Measurements from ENCODE around the gene FGF14.

DNA sequence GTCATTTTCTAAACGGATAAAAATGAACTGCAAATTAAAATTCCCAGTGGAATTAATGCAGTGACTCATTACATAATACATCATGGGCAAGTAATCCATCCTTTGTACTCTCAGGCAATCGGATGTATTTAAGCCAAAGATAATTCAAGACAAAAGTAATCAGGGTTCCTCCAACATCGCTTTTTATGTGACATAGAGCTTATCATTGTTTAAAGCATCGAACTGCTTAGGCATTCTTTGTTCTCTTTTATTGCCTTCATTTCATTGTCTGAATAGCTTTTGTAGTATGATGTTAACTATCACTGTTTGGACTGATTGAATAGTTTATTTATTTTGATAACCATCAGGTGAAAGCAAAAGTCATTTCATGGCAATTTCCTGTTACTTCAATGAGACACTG, 740.0 kb downstream of the FGF14 start:
- TF ChIP-seq EZH2 (IDR thresholded peaks at IDR 0.05; ENCODE audit: low read depth, unreplicated experiment) (no peak), EZH2phosphoT487 (IDR thresholded peaks at IDR 0.05; ENCODE audit: unreplicated experiment) (no peak), POLR2AphosphoS5 (IDR thresholded peaks at IDR 0.05; ENCODE audit: low read depth) (no peak), CREB1 (CRISPR knock-in tag; IDR thresholded peaks at IDR 0.05; ENCODE audit: low read depth) (no peak), JUNB (IDR thresholded peaks at IDR 0.05; ENCODE audit: unreplicated experiment) (no peak), STAT1 (IDR thresholded peaks at IDR 0.05; ENCODE audit: unreplicated experiment) (no peak), NANOG (IDR thresholded peaks at IDR 0.05; ENCODE audit: borderline replicate concordance) (no peak), ZNF114 (CRISPR knock-in tag; IDR thresholded peaks at IDR 0.05) (no peak), ZNF331 (CRISPR knock-in tag; IDR thresholded peaks at IDR 0.05; ENCODE audit: low read depth) (no peak)
- TF ChIP-seq, protein P1, sequence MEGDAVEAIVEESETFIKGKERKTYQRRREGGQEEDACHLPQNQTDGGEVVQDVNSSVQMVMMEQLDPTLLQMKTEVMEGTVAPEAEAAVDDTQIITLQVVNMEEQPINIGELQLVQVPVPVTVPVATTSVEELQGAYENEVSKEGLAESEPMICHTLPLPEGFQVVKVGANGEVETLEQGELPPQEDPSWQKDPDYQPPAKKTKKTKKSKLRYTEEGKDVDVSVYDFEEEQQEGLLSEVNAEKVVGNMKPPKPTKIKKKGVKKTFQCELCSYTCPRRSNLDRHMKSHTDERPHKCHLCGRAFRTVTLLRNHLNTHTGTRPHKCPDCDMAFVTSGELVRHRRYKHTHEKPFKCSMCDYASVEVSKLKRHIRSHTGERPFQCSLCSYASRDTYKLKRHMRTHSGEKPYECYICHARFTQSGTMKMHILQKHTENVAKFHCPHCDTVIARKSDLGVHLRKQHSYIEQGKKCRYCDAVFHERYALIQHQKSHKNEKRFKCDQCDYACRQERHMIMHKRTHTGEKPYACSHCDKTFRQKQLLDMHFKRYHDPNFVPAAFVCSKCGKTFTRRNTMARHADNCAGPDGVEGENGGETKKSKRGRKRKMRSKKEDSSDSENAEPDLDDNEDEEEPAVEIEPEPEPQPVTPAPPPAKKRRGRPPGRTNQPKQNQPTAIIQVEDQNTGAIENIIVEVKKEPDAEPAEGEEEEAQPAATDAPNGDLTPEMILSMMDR (conservative IDR thresholded peaks at IDR 0.05; ENCODE audit: low read depth in 2 of 2), result no peak
- TF ChIP-seq, protein P2, sequence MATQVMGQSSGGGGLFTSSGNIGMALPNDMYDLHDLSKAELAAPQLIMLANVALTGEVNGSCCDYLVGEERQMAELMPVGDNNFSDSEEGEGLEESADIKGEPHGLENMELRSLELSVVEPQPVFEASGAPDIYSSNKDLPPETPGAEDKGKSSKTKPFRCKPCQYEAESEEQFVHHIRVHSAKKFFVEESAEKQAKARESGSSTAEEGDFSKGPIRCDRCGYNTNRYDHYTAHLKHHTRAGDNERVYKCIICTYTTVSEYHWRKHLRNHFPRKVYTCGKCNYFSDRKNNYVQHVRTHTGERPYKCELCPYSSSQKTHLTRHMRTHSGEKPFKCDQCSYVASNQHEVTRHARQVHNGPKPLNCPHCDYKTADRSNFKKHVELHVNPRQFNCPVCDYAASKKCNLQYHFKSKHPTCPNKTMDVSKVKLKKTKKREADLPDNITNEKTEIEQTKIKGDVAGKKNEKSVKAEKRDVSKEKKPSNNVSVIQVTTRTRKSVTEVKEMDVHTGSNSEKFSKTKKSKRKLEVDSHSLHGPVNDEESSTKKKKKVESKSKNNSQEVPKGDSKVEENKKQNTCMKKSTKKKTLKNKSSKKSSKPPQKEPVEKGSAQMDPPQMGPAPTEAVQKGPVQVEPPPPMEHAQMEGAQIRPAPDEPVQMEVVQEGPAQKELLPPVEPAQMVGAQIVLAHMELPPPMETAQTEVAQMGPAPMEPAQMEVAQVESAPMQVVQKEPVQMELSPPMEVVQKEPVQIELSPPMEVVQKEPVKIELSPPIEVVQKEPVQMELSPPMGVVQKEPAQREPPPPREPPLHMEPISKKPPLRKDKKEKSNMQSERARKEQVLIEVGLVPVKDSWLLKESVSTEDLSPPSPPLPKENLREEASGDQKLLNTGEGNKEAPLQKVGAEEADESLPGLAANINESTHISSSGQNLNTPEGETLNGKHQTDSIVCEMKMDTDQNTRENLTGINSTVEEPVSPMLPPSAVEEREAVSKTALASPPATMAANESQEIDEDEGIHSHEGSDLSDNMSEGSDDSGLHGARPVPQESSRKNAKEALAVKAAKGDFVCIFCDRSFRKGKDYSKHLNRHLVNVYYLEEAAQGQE (IDR thresholded peaks at IDR 0.05; ENCODE audit: unreplicated experiment), result no peak
- TF ChIP-seq, protein P3, sequence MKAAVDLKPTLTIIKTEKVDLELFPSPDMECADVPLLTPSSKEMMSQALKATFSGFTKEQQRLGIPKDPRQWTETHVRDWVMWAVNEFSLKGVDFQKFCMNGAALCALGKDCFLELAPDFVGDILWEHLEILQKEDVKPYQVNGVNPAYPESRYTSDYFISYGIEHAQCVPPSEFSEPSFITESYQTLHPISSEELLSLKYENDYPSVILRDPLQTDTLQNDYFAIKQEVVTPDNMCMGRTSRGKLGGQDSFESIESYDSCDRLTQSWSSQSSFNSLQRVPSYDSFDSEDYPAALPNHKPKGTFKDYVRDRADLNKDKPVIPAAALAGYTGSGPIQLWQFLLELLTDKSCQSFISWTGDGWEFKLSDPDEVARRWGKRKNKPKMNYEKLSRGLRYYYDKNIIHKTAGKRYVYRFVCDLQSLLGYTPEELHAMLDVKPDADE (IDR thresholded peaks at IDR 0.05), result no peak
- TF ChIP-seq, protein P4, sequence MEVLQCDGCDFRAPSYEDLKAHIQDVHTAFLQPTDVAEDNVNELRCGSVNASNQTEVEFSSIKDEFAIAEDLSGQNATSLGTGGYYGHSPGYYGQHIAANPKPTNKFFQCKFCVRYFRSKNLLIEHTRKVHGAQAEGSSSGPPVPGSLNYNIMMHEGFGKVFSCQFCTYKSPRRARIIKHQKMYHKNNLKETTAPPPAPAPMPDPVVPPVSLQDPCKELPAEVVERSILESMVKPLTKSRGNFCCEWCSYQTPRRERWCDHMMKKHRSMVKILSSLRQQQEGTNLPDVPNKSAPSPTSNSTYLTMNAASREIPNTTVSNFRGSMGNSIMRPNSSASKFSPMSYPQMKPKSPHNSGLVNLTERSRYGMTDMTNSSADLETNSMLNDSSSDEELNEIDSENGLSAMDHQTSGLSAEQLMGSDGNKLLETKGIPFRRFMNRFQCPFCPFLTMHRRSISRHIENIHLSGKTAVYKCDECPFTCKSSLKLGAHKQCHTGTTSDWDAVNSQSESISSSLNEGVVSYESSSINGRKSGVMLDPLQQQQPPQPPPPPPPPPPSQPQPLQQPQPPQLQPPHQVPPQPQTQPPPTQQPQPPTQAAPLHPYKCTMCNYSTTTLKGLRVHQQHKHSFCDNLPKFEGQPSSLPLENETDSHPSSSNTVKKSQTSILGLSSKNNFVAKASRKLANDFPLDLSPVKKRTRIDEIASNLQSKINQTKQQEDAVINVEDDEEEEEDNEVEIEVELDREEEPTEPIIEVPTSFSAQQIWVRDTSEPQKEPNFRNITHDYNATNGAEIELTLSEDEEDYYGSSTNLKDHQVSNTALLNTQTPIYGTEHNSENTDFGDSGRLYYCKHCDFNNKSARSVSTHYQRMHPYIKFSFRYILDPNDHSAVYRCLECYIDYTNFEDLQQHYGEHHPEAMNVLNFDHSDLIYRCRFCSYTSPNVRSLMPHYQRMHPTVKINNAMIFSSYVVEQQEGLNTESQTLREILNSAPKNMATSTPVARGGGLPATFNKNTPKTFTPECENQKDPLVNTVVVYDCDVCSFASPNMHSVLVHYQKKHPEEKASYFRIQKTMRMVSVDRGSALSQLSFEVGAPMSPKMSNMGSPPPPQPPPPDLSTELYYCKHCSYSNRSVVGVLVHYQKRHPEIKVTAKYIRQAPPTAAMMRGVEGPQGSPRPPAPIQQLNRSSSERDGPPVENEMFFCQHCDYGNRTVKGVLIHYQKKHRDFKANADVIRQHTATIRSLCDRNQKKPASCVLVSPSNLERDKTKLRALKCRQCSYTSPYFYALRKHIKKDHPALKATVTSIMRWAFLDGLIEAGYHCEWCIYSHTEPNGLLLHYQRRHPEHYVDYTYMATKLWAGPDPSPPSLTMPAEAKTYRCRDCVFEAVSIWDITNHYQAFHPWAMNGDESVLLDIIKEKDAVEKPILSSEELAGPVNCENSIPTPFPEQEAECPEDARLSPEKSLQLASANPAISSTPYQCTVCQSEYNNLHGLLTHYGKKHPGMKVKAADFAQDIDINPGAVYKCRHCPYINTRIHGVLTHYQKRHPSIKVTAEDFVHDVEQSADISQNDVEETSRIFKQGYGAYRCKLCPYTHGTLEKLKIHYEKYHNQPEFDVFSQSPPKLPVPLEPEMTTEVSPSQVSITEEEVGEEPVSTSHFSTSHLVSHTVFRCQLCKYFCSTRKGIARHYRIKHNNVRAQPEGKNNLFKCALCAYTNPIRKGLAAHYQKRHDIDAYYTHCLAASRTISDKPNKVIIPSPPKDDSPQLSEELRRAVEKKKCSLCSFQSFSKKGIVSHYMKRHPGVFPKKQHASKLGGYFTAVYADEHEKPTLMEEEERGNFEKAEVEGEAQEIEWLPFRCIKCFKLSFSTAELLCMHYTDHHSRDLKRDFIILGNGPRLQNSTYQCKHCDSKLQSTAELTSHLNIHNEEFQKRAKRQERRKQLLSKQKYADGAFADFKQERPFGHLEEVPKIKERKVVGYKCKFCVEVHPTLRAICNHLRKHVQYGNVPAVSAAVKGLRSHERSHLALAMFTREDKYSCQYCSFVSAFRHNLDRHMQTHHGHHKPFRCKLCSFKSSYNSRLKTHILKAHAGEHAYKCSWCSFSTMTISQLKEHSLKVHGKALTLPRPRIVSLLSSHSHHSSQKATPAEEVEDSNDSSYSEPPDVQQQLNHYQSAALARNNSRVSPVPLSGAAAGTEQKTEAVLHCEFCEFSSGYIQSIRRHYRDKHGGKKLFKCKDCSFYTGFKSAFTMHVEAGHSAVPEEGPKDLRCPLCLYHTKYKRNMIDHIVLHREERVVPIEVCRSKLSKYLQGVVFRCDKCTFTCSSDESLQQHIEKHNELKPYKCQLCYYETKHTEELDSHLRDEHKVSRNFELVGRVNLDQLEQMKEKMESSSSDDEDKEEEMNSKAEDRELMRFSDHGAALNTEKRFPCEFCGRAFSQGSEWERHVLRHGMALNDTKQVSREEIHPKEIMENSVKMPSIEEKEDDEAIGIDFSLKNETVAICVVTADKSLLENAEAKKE (CRISPR knock-in tag; IDR thresholded peaks at IDR 0.05), result no peak

All from GM23338 (cell line).